LNCaP clone FGC (cell line): ENCODE results near the gene DDC.

Source experiments
- DNase-seq: peaks from one replicate; pipeline ENCODE4 v3.0.0-alpha.2; 2011; ENCODE audit warnings: low read depth
- H3K4me3 ChIP-seq: 2 replicates; pipeline ENCODE4 v1.5.1; 2011; ENCODE audit warnings: mild to moderate bottlenecking, low read depth, low read length, control low read depth
- CTCF ChIP-seq: IDR thresholded peaks from 2 replicates; pipeline ENCODE4 v1.5.1; 2012; ENCODE audit warnings: mild to moderate bottlenecking; ENCODE audit not compliant: control insufficient read depth, insufficient read depth; ENCODE audit errors: extremely low read depth

The DDC gene

GRCh38 chr7:50534690-50535290 is 30.4 kb downstream of the DDC start:
- DNase-seq: no peak
- H3K4me3 ChIP-seq: no peak overlapping the region
- no peak for TF ChIP-seq CTCF

- no peak for TF ChIP-seq CTCF
- no peak overlapping the region for H3K4me3 ChIP-seq
- DNase-seq: no peak
These were observed 31.3 kb downstream of the DDC start for GRCh38 chr7:50533866-50534265.

- no peak for TF ChIP-seq CTCF
- no peak for DNase-seq
These were observed 33.3 kb downstream of the DDC start for GRCh38 chr7:50531928-50532327.

GRCh38 chr7:50531401-50531911 is 33.7 kb downstream of the DDC start:
- TF ChIP-seq CTCF: no peak
- no peak for DNase-seq

More at GRCh38 chr7:50531928-50532327, 33.3 kb downstream of the DDC start:
- H3K4me3 ChIP-seq: no peak overlapping the region

GRCh38 chr7:50530766-50531165 is 34.4 kb downstream of the DDC start:
- no peak for DNase-seq
- no peak for TF ChIP-seq CTCF
- H3K4me3 ChIP-seq: no peak overlapping the region

More at GRCh38 chr7:50531401-50531911, 33.7 kb downstream of the DDC start:
- no peak overlapping the region for H3K4me3 ChIP-seq

GRCh38 chr7:50529093-50529862 is 35.9 kb downstream of the DDC start:
- H3K4me3 ChIP-seq: no peak overlapping the region
- no peak for TF ChIP-seq CTCF
- DNase-seq: no peak
